Naive thymus-derived CD4-positive, alpha-beta T cell (primary cell): ENCODE results near the gene ZNF778. TPM values are rescaled to one million over a fixed set of nuclear protein-coding genes. Genes with fewer than 3 reads are reported as not detected.
"Not testable (repeated sequence)": the region's sequence is repeated elsewhere in the genome, so short reads cannot be mapped to it uniquely, and the experiment has no call there.

ENCODE experiments used
- ATAC-seq: fragments of 150-1000 bp; cut with Tn5 transposase; 2 replicates; pipeline ENCODE4 v1.10.0; 2021; ENCODE audit warnings: mild to moderate bottlenecking, moderate library complexity
- CTCF ChIA-PET: fragments of 350-600 bp; sonication (Branson Sonifier 250); formaldehyde crosslinking; loops from one replicate; lab custom pipeline; 2021; ENCODE audit warnings: antibody characterized with exemption; lab: Charles Lee
- POLR2A ChIA-PET: fragments of 350-600 bp; sonication (Branson Sonifier 250); formaldehyde crosslinking; loops from one replicate; lab custom pipeline; 2021; ENCODE audit warnings: antibody characterized with exemption, inconsistent platforms; lab: Charles Lee
- DNase-seq, 9 donors: peaks; one replicate each; pipeline versions ENCODE4 v3.0.0 to v3.0.0-alpha.2; 2020 to 2022; ENCODE audit warnings: mixed read lengths in 1 of 9
- H3K27ac ChIP-seq: one replicate; pipeline ENCODE4 v1.7.0; 2013; ENCODE audit warnings: mild to moderate bottlenecking, low read depth, low read length, moderate library complexity
- H3K27me3 ChIP-seq, 2 donors: one replicate each; pipeline ENCODE4 v1.7.0; 2013; ENCODE audit warnings: low read length in 2 of 2, mild to moderate bottlenecking in 2 of 2, moderate library complexity in 2 of 2; ENCODE audit not compliant: control insufficient read depth in 2 of 2, insufficient read depth in 2 of 2
- H3K36me3 ChIP-seq, 3 experiments: 1 replicate in 2 of 3; 2 replicates in 1 of 3; pipeline ENCODE4 v1.7.0; 2013; ENCODE audit warnings: low read length in 3 of 3, mild to moderate bottlenecking in 3 of 3, moderate library complexity in 1 of 3; ENCODE audit not compliant: insufficient read depth in 3 of 3, control insufficient read depth in 2 of 3
- H3K4me1 ChIP-seq, 2 donors: one replicate each; pipeline ENCODE4 v1.7.0; 2013; ENCODE audit warnings: low read length in 2 of 2, mild to moderate bottlenecking in 2 of 2, moderate library complexity in 1 of 2; ENCODE audit not compliant: control insufficient read depth in 2 of 2, insufficient read depth in 2 of 2
- H3K4me3 ChIP-seq: 2 replicates; pipeline ENCODE4 v1.7.0; 2013; ENCODE audit warnings: mild to moderate bottlenecking, low read length
- H3K9me3 ChIP-seq, 3 experiments: 1 replicate in 2 of 3; 2 replicates in 1 of 3; pipeline ENCODE4 v1.7.0; 2013; ENCODE audit warnings: low read length in 3 of 3; ENCODE audit not compliant: control insufficient read depth in 2 of 3
- H3K27ac Mint-ChIP-seq, 9 donors: one replicate each; pipeline ENCODE4 v1.8.0; 2020 to 2022; ENCODE audit warnings: mixed read lengths in 9 of 9, mild to moderate bottlenecking in 8 of 9, moderate library complexity in 5 of 9, inconsistent platforms in 2 of 9
- H3K27me3 Mint-ChIP-seq, 5 donors: one replicate each; pipeline ENCODE4 v1.8.0; 2021 to 2022; ENCODE audit warnings: mixed read lengths in 5 of 5, mild to moderate bottlenecking in 1 of 5
- H3K36me3 Mint-ChIP-seq, 5 donors: one replicate each; pipeline ENCODE4 v1.8.0; 2020 to 2022; ENCODE audit warnings: mixed read lengths in 5 of 5, mild to moderate bottlenecking in 3 of 5, inconsistent platforms in 1 of 5
- H3K4me1 Mint-ChIP-seq, 7 donors: one replicate each; pipeline ENCODE4 v1.8.0; 2020 to 2022; ENCODE audit warnings: mixed read lengths in 7 of 7, mild to moderate bottlenecking in 3 of 7, inconsistent platforms in 1 of 7
- H3K4me3 Mint-ChIP-seq, 10 donors: one replicate each; pipeline ENCODE4 v1.8.0; 2020 to 2022; ENCODE audit warnings: mild to moderate bottlenecking in 10 of 10, mixed read lengths in 10 of 10, moderate library complexity in 6 of 10, inconsistent platforms in 2 of 10
- H3K9me3 Mint-ChIP-seq, 11 donors: one replicate each; pipeline ENCODE4 v1.8.0; 2020 to 2022; ENCODE audit warnings: mixed read lengths in 11 of 11, mild to moderate bottlenecking in 4 of 11, inconsistent platforms in 1 of 11, moderate library complexity in 1 of 11
- intact Hi-C, 2 donors: fragments of 100-400 bp; cut with micrococcal nuclease; formaldehyde crosslinking; loops; one replicate each; pipeline ENCODE4 v1.15.1; 2023
- polyA plus RNA-seq, 2 donors: library from polyadenylated mRNA; unstranded; fragments of 300-500 nt; fragmentation: Illumina TruSeq; gene quantifications; one replicate each; pipeline ENCODE4 v1.2.3, GENCODE V29; 2021
- total RNA-seq, 6 experiments: library from RNA in 5 of 6; stranded (reverse) in 5 of 6; gene quantifications; 1 replicate in 5 of 6; 2 replicates in 1 of 6; pipeline ENCODE4 v1.2.3 and lab custom pipeline; 2021 to 2026

Gene ZNF778
- total and polyA plus RNA-seq, 7 experiments from 2014 or later: 4.0 to 13.5 (median 6.5) TPM

DNA sequence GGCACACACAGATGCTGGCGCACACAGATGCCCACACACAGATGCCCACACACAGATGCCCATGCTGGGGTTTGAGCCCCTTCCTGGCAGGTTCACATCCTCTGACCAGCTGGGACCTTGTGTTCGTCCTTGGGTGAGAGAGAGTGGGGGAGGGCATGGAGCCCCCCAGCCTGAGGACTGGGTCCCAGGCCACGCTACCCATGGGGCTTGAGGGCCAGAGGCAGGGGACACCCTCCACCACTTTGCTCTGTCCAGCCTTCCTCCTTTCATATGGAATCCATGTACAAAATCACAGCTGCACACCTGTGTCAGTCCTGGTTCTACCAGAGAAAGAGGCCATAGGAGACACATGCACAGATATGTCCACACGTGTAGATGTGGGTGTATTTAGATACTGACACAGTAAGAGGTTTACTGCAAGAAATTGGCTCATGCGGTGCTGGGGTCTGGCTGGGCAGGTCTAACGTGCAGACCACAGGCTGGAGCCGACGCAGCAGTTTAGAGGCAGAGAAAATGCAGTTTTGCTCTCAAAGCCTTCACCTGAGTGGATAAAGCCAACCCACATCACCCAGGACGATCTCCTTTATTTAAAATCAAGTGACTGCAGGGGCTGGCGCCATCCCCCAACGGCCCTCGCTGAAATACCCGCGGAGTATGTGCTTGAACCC is 28.0 kb upstream of the ZNF778 start:
- Mint-ChIP-seq H3K9me3 (peaks cover 0 to 12% (median 0%) of the 10 kb centered on the region in 11 donors), H3K36me3 (no peaks in the 10 kb centered on the region), H3K27ac (peak overlapping the region in 4 of 9 donors; percentile 11 to 74 (median 39)), H3K4me1 (peaks cover 0 to 6% (median 0%) of the 10 kb centered on the region in 7 donors), H3K4me3 (peak overlapping the region in 2 of 10 donors; percentile 10 to 29), H3K27me3 (peaks cover 0 to 3% (median 0%) of the 10 kb centered on the region in 5 donors)
- H3K36me3 ChIP-seq: no peaks in the 10 kb centered on the region
- H3K4me3 ChIP-seq: no peak overlapping the region
- ChIA-PET CTCF (no interaction called here), POLR2A (no interaction called here)
- no peaks in the 10 kb centered on the region for H3K4me1 ChIP-seq
- intact Hi-C loops: no loop called here
- H3K9me3 ChIP-seq: no peaks in the 10 kb centered on the region
- DNase-seq: no peak
- no peaks in the 10 kb centered on the region for H3K27me3 ChIP-seq
- ATAC-seq: no peak
- no peak overlapping the region for H3K27ac ChIP-seq

DNA sequence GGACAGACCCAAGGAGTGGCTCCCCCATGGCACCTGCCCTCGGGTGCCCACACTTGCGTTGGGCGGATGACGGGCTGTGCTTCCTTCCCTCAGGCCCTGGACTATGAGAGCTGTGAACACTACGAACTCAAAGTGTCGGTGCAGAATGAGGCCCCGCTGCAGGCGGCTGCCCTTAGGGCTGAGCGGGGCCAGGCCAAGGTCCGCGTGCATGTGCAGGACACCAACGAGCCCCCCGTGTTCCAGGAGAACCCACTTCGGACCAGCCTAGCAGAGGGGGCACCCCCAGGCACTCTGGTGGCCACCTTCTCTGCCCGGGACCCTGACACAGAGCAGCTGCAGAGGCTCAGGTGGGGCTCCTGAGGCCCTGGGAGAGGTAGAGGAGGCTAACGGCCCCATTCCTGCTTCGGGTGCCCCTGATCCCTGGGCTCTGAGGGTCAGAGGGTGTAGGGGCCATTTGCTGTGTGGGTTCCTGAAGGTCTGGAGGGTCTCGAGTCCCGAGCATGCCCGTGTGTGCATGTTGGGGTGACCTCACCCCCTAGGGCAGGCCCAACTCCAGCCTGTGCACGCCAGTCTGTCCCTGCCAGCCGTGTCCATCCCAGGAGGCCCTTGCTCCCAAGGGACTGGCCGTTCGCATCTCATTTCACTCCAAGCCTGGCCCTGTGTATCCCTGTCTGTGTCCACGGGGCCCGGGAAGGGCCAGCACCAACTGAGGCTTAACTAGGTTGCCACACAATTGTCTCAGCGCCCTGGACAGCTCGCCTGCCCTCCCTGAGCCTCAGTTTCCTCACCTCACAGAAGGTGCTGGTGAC is 27.1 kb upstream of the ZNF778 start:
- Histone ChIP-seq H3K4me1 (no peaks in the 10 kb centered on the region), H3K27ac (no peak overlapping the region), H3K4me3 (no peak overlapping the region), H3K9me3 (no peaks in the 10 kb centered on the region), H3K36me3 (no peaks in the 10 kb centered on the region), H3K27me3 (no peaks in the 10 kb centered on the region)
- intact Hi-C loops: no loop called here
- no peak for ATAC-seq
- peaks cover 0 to 10% (median 0%) of the 10 kb centered on the region in 11 donors for H3K9me3 Mint-ChIP-seq
- H3K27ac Mint-ChIP-seq: peak overlapping the region in 3 of 9 donors; percentile 11 to 63 (median 38)
- H3K4me1 Mint-ChIP-seq: peaks cover 0 to 5% (median 0%) of the 10 kb centered on the region in 7 donors
- POLR2A ChIA-PET: no interaction called here
- H3K27me3 Mint-ChIP-seq: peaks cover 0 to 3% (median 0%) of the 10 kb centered on the region in 5 donors
- no peak for DNase-seq
- H3K4me3 Mint-ChIP-seq: peak overlapping the region in 4 of 10 donors; percentile 44 to 74 (median 60)
- no peaks in the 10 kb centered on the region for H3K36me3 Mint-ChIP-seq
- CTCF ChIA-PET: no interaction called here

- peaks cover 0 to 3% (median 0%) of the 10 kb centered on the region in 5 donors for H3K27me3 Mint-ChIP-seq
- ATAC-seq (no peak), DNase-seq (no peak)
- H3K4me3 Mint-ChIP-seq: peak overlapping the region; percentile 16 to 74 (median 46)
- no peaks in the 10 kb centered on the region for H3K27me3 ChIP-seq
- H3K36me3 Mint-ChIP-seq: no peaks in the 10 kb centered on the region
- no peaks in the 10 kb centered on the region for H3K4me1 ChIP-seq
- no peak overlapping the region for H3K4me3 ChIP-seq
- peaks cover 0 to 5% (median 0%) of the 10 kb centered on the region in 7 donors for H3K4me1 Mint-ChIP-seq
- no peaks in the 10 kb centered on the region for H3K9me3 ChIP-seq
- H3K9me3 Mint-ChIP-seq: peaks cover 0 to 10% (median 0%) of the 10 kb centered on the region in 11 donors
- H3K27ac Mint-ChIP-seq: no peak overlapping the region
- no peak overlapping the region for H3K27ac ChIP-seq
- POLR2A ChIA-PET: no interaction called here
- CTCF ChIA-PET: no interaction called here
- H3K36me3 ChIP-seq: no peaks in the 10 kb centered on the region
- intact Hi-C loops: no loop called here
These were observed 26.2 kb upstream of the ZNF778 start for GRCh38 chr16:89191033-89191900.

- H3K36me3 ChIP-seq: no peaks in the 10 kb centered on the region
- peak overlapping the region; percentile 37 for H3K4me3 ChIP-seq
- ATAC-seq (no peak), DNase-seq (no peak)
- CTCF ChIA-PET: no interaction called here
- Mint-ChIP-seq H3K4me1 (peaks cover 0 to 5% (median 0%) of the 10 kb centered on the region in 7 donors), H3K27me3 (peaks cover 0 to 3% (median 0%) of the 10 kb centered on the region in 5 donors), H3K4me3 (no peak overlapping the region), H3K9me3 (peaks cover 0 to 7% (median 0%) of the 10 kb centered on the region in 11 donors), H3K27ac (no peak overlapping the region), H3K36me3 (no peaks in the 10 kb centered on the region)
- H3K9me3 ChIP-seq: no peaks in the 10 kb centered on the region
- H3K27ac ChIP-seq: no peak overlapping the region
- no peaks in the 10 kb centered on the region for H3K27me3 ChIP-seq
- POLR2A ChIA-PET: no interaction called here
- no peaks in the 10 kb centered on the region for H3K4me1 ChIP-seq
- intact Hi-C loops: loop anchor here (1.0 to 2.0 kb wide), 6 partner anchors 9 to 335 kb away; partner anchors contain the start of genes CDH15 (in 1 of the 2), GALNS (in 1 of the 2), TRAPPC2L (in 1 of the 2) and ZNF778 (in 1 of the 2)
These were observed 25.7 kb upstream of the ZNF778 start for GRCh38 chr16:89191901-89192185.

DNA sequence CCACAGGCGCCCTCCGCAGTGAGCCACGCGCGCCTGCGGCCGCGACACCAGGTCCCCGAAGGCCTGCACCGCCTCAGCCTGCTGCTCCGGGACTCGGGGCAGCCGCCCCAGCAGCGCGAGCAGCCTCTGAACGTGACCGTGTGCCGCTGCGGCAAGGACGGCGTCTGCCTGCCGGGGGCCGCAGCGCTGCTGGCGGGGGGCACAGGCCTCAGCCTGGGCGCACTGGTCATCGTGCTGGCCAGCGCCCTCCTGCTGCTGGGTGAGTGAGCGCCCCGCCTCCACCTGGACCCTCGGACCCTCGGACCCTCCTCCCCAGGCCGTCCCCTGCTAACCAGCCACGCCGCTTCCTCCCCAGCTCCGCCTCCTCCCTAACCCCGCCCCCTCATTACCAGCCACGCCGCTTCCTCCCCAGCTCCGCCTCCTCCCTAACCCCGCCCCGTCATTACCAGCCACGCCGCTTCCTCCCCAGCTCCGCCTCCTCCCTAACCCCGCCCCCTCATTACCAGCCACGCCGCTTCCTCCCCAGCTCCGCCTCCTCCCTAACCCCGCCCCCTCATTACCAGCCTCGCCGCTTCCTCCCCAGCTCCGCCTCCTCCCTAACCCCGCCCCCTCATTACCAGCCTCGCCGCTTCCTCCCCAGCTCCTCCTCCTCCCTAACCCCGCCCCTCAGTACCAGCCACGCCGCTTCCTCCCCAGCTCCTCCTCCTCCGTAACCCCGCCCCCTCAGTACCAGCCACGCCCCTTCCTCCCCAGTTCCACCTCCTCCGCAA is 25.1 kb upstream of the ZNF778 start:
- peak overlapping the region; percentile 37 for H3K4me3 ChIP-seq
- H3K27me3 ChIP-seq, H3K9me3 ChIP-seq, H3K36me3 Mint-ChIP-seq, H3K36me3 ChIP-seq, H3K4me1 ChIP-seq, H3K27me3 Mint-ChIP-seq, H3K27ac Mint-ChIP-seq, H3K9me3 Mint-ChIP-seq, H3K4me1 Mint-ChIP-seq, H3K27ac ChIP-seq: not testable (repeated sequence)
- ChIA-PET CTCF (interaction anchor here (0.7 kb wide), 2 partner anchors 36 to 51 kb away, joined by 4 to 5 read pairs; no protein-coding TSS in a partner anchor), POLR2A (interaction anchor here (0.5 to 0.7 kb wide), 5 partner anchors 15 to 92 kb away, joined by 3 to 4 read pairs (median 3); partner anchors contain the start of gene ZNF778)
- DNase-seq (peak in 8 of 9 donors; percentile 69 to 87 (median 80)), ATAC-seq (peak; percentile 89)
- intact Hi-C loops: loop anchor here (1.0 to 2.0 kb wide), 6 partner anchors 9 to 336 kb away; partner anchors contain the start of genes CDH15 (in 1 of the 2), GALNS (in 1 of the 2), TRAPPC2L (in 1 of the 2) and ZNF778 (in 1 of the 2)
- H3K4me3 Mint-ChIP-seq: peak overlapping the region in 3 of 10 donors; percentile 6 to 47 (median 25)
